Subcutaneous abdominal adipose tissue (tissue), 5 donors: ENCODE results near the gene OTULIN.

Experiments used
- H3K27ac ChIP-seq: one replicate; pipeline ENCODE4 v1.7.0; 2013; ENCODE audit warnings: low read depth, mild to moderate bottlenecking, inconsistent platforms, low read length, moderate library complexity
- H3K27me3 ChIP-seq, 5 donors: one replicate each; pipeline ENCODE4 v1.7.0; 2013; ENCODE audit warnings: low read length in 5 of 5, inconsistent platforms in 1 of 5; ENCODE audit not compliant: control insufficient read depth in 5 of 5, insufficient read depth in 4 of 5
- H3K36me3 ChIP-seq, 5 donors: one replicate each; pipeline ENCODE4 v1.7.0; 2013; ENCODE audit warnings: low read length in 5 of 5; ENCODE audit not compliant: control insufficient read depth in 5 of 5, insufficient read depth in 5 of 5
- H3K4me1 ChIP-seq, 5 donors: one replicate each; pipeline ENCODE4 v1.7.0; 2013; ENCODE audit warnings: low read length in 5 of 5, mild to moderate bottlenecking in 3 of 5, moderate library complexity in 1 of 5; ENCODE audit not compliant: control insufficient read depth in 5 of 5, insufficient read depth in 5 of 5
- H3K4me3 ChIP-seq, 5 donors: one replicate each; pipeline ENCODE4 v1.7.0; 2013; ENCODE audit warnings: low read length in 5 of 5, low read depth in 1 of 5
- H3K9ac ChIP-seq, 5 donors: one replicate each; pipeline ENCODE4 v1.7.0; 2013; ENCODE audit warnings: low read length in 5 of 5, mild to moderate bottlenecking in 4 of 5, moderate library complexity in 3 of 5
- H3K9me3 ChIP-seq, 5 donors: one replicate each; pipeline ENCODE4 v1.7.0; 2013; ENCODE audit warnings: low read length in 5 of 5; ENCODE audit not compliant: control insufficient read depth in 5 of 5
- donor health status: healthy.
- donor health status: healthy.
- donor health status: healthy.
- donor health status: healthy.
- donor health status: healthy.

OTULIN gene

DNA sequence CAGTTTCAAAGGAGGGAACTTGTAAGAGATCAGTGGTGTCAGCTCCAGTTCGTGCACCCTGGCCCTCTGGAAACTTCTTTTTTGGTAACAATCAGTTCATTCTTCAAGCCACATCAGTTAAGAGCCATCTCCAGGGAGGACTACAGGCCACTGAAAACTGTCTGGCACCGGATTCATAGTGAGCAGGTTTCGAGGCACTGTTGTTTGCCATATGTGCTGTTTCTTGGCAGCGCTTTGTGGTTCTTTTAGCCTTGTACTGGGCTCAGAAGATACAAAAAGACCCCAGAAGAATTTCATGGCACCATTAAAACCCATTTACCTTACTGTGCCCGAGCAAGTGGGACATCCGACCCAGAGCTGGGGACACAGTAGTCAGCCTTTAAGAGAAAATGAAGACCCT lies 68.5 kb downstream of the OTULIN start:
- Histone ChIP-seq H3K9ac (no peak overlapping the region), H3K9me3 (no peaks in the 10 kb centered on the region), H3K27ac (no peak overlapping the region)

DNA sequence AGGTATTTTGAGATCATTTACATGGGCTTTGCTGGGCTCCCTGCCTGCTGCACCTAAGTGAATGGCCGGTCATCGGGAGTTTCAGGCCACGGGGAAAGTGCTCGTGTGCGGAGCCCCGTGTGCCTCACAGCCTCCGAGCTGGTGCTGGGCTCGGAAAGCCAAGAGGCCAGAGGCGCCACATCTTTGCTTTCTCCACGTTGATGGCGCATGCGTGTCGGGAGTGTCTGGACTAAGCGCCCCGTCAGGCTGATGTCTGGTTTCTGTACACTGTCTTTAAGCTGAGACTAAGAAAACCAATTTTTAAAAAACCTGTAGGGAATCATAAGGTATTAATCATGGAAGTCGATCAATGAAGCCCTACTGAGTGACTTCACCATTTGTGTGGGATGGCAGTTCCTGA lies 69.1 kb downstream of the OTULIN start:
- Histone ChIP-seq H3K27ac (no peak overlapping the region), H3K9ac (no peak overlapping the region), H3K4me3 (no peak overlapping the region), H3K9me3 (no peaks in the 10 kb centered on the region), H3K4me1 (peaks cover 0 to 13% (median 11%) of the 10 kb centered on the region in 5 donors), H3K27me3 (no peaks in the 10 kb centered on the region), H3K36me3 (peaks cover 0 to 62% (median 27%) of the 10 kb centered on the region in 5 donors)

More for the DNA sequence above, 68.5 kb downstream of the OTULIN start:
- no peaks in the 10 kb centered on the region for H3K27me3 ChIP-seq
- H3K4me3 ChIP-seq = no peak overlapping the region
- H3K36me3 ChIP-seq = peaks cover 0 to 61% (median 26%) of the 10 kb centered on the region in 5 donors
- peaks cover 0 to 15% (median 11%) of the 10 kb centered on the region in 5 donors for H3K4me1 ChIP-seq

DNA sequence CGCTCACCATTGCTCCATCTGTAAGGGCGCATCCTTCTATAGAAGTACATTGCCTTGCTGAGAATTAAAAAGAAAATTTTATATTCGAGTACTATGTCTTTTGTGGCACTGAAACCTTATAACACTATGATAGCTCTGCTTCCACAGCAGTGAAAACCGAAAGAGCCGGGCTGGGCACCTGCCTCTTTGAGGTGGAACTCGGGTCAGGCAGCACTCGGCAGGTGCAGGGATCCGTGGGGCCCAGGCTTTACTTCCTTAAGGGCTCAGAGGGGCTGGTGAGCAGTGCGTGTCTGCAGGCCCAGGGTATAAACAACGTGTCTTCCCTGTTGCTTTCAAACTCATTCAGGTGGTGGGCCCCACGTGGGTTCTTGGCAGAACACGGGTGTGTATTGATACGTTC lies 69.9 kb downstream of the OTULIN start:
- no peak overlapping the region for H3K9ac ChIP-seq
- H3K4me1 ChIP-seq = peaks cover 0 to 14% (median 11%) of the 10 kb centered on the region in 5 donors
- no peak overlapping the region for H3K4me3 ChIP-seq
- no peak overlapping the region for H3K27ac ChIP-seq
- peaks cover 0 to 61% (median 29%) of the 10 kb centered on the region in 5 donors for H3K36me3 ChIP-seq
- H3K9me3 ChIP-seq = no peaks in the 10 kb centered on the region
- no peaks in the 10 kb centered on the region for H3K27me3 ChIP-seq

DNA sequence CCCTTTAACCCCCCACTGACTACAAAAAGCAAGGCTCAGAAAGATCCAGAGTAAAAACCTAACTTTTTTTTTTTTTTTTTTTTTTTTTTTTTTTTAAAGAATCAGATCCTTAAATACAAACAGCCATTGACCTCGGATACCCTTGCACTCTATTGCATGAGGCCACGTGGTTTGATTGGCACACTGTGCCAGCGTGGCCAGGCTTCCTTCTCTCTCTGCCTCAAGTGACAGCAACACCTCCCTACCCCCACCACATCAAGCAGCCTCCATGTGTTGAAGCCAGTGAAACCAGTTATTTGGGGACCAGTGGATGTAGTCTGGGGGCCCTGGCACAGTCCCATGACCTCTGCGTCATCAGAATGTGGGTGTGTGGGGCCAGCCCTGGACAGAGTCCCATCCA lies 71.4 kb downstream of the OTULIN start:
- Histone ChIP-seq H3K27ac (no peak overlapping the region), H3K27me3 (no peaks in the 10 kb centered on the region), H3K9ac (no peak overlapping the region), H3K9me3 (no peaks in the 10 kb centered on the region), H3K36me3 (peaks cover 1 to 58% (median 28%) of the 10 kb centered on the region in 5 donors), H3K4me3 (no peak overlapping the region), H3K4me1 (peaks cover 3 to 22% (median 11%) of the 10 kb centered on the region in 5 donors)

- H3K4me1 ChIP-seq = peaks cover 3 to 22% (median 11%) of the 10 kb centered on the region in 5 donors
- H3K4me3 ChIP-seq = no peak overlapping the region
- no peak overlapping the region for H3K9ac ChIP-seq
- H3K9me3 ChIP-seq = no peaks in the 10 kb centered on the region
- H3K36me3 ChIP-seq = peaks cover 6 to 60% (median 41%) of the 10 kb centered on the region in 5 donors
- H3K27me3 ChIP-seq = no peaks in the 10 kb centered on the region
- no peak overlapping the region for H3K27ac ChIP-seq
Observed at GRCh38 chr5:14737291-14737690, 72.8 kb downstream of the OTULIN start.

DNA sequence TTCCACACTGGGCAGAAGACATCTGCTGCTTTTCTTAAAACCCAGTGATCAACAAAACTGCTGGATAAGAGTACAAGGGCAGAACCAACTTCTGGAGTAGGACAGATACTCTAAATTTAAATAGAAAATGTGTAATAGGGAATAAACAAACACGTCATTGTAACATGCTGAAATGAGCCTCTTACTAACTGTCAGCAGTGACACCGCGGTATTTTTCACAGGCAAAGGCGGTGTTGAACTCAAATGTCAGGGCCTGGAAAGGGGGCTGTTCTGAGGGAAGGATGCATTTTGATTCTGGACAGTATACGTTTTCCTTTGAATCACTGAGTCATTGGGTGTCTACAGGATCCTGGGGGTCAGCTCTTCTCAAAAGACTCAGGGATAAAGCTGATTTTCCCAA lies 73.5 kb downstream of the OTULIN start:
- H3K27me3 ChIP-seq = no peaks in the 10 kb centered on the region
- H3K4me1 ChIP-seq = peaks cover 3 to 22% (median 11%) of the 10 kb centered on the region in 5 donors
- no peak overlapping the region for H3K4me3 ChIP-seq
- no peak overlapping the region for H3K27ac ChIP-seq
- no peak overlapping the region for H3K9ac ChIP-seq
- no peaks in the 10 kb centered on the region for H3K9me3 ChIP-seq
- peaks cover 6 to 61% (median 35%) of the 10 kb centered on the region in 5 donors for H3K36me3 ChIP-seq

GRCh38 chr5:14739538-14739937 lies 75.0 kb downstream of the OTULIN start:
- peaks cover 3 to 22% (median 11%) of the 10 kb centered on the region in 5 donors for H3K4me1 ChIP-seq
- no peaks in the 10 kb centered on the region for H3K9me3 ChIP-seq
- H3K27ac ChIP-seq = no peak overlapping the region
- no peaks in the 10 kb centered on the region for H3K27me3 ChIP-seq
- H3K36me3 ChIP-seq = peaks cover 10 to 61% (median 44%) of the 10 kb centered on the region in 5 donors
- no peak overlapping the region for H3K9ac ChIP-seq
- H3K4me3 ChIP-seq = no peak overlapping the region

DNA sequence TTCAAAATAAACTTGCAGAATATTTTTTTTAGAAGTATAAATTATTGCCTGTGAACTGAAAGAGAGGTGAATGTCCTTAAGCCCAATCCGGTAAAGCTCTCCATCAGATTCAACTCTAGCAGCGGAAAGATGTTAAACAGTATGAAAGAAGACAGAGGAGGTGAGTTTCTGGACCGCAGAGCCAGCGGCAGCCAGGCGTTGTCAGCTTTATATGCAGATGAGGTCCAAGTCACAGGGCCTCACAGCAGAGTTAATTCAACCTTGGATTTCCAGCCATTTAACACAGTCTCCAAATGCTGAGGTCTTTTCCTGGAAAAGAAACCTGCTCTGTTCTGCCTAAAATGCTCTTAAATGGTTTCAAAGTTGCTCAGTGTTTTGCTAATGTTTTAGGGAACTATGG lies 75.5 kb downstream of the OTULIN start:
- Histone ChIP-seq H3K4me1 (peaks cover 3 to 22% (median 11%) of the 10 kb centered on the region in 5 donors), H3K9ac (no peak overlapping the region), H3K36me3 (peaks cover 10 to 65% (median 46%) of the 10 kb centered on the region in 5 donors), H3K27me3 (no peaks in the 10 kb centered on the region), H3K9me3 (no peaks in the 10 kb centered on the region), H3K4me3 (no peak overlapping the region), H3K27ac (no peak overlapping the region)

GRCh38 chr5:14741131-14741530 lies 76.6 kb downstream of the OTULIN start:
- Histone ChIP-seq H3K27me3 (no peaks in the 10 kb centered on the region), H3K36me3 (peaks cover 10 to 74% (median 53%) of the 10 kb centered on the region in 5 donors), H3K4me3 (no peak overlapping the region), H3K4me1 (peaks cover under 1 to 13% (median 3%) of the 10 kb centered on the region in 5 donors), H3K9ac (no peak overlapping the region), H3K9me3 (no peaks in the 10 kb centered on the region), H3K27ac (no peak overlapping the region)

DNA sequence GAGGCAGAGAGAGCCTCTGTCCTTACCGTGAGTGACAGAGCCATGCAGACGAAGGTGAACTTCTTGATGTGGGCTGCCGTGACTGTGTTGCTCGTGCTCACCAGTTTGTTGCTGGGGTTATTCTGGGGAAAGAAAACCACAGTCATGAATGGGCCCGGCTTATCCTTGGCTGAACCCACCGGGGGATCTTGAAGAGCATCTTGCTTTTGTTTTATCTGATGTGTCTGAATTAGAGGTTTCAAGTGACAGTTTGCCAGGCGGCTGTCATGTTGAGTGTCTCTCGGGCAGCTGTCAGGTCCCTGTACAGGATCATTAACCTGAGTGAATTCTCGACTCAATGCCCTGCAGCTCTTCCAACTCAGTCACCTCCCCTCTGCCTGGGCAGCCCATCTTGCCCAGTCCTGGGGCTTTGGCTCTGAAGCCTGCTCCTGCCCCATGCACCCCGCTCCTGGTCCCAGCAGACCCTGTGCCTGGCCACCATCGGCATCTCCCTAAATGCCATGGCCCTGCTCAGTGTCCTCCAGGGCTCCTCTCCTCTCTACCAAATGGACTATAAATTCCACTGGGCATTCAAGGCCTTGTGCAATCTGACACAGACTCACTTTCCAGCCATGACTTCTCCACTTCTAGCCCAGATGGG lies 77.4 kb downstream of the OTULIN start:
- H3K27me3 ChIP-seq = no peaks in the 10 kb centered on the region
- no peak overlapping the region for H3K9ac ChIP-seq
- H3K27ac ChIP-seq = no peak overlapping the region
- no peak overlapping the region for H3K4me3 ChIP-seq
- peaks cover 0 to 13% (median 3%) of the 10 kb centered on the region in 5 donors for H3K4me1 ChIP-seq
- H3K36me3 ChIP-seq = peaks cover 10 to 69% (median 54%) of the 10 kb centered on the region in 5 donors
- no peaks in the 10 kb centered on the region for H3K9me3 ChIP-seq
